BJ (cell line): ENCODE results near the gene MRPL9. TPM values are rescaled to one million over a fixed set of nuclear protein-coding genes. Genes with fewer than 3 reads are reported as not detected.

Experiments
- CTCF ChIA-PET: fragments of 350-600 bp; formaldehyde crosslinking; extraction: SDS; loops from one replicate; lab custom pipeline; 2021; ENCODE audit warnings: antibody characterized with exemption, inconsistent platforms; lab: Yijun Ruan, JAX
- POLR2A ChIA-PET: fragments of 300-600 bp; sonication (Branson Sonifier 250); formaldehyde crosslinking; extraction: SDS; loops from one replicate; lab custom pipeline; 2021; ENCODE audit warnings: antibody characterized with exemption; lab: Charles Lee
- DNase-seq: peaks from one replicate; pipeline ENCODE4 v3.0.0-alpha.2; 2011; ENCODE audit warnings: low read depth
- H3K27me3 ChIP-seq: 2 replicates; pipeline ENCODE4 v1.6.0; 2011; ENCODE audit warnings: low read length; ENCODE audit not compliant: control insufficient read depth, insufficient read depth
- H3K36me3 ChIP-seq: 2 replicates; pipeline ENCODE4 v1.5.1; 2011; ENCODE audit warnings: low read length; ENCODE audit not compliant: control insufficient read depth, insufficient read depth
- H3K4me3 ChIP-seq: 2 replicates; pipeline ENCODE4 v1.5.1; 2011; ENCODE audit warnings: low read depth, mild to moderate bottlenecking, control low read depth, low read length
- CTCF ChIP-seq: IDR thresholded peaks from 2 replicates; pipeline ENCODE4 v1.5.1; 2011; ENCODE audit warnings: low read depth, mild to moderate bottlenecking, control low read depth, inconsistent platforms, low read length, moderate library complexity; ENCODE audit not compliant: insufficient read depth
- polyA plus RNA-seq: library from polyadenylated mRNA; depleted of rRNA; stranded (reverse); fragments of >200 nt; gene quantifications from 2 replicates; pipeline ENCODE4 v1.2.3, GENCODE V29; 2011

Gene MRPL9
- polyA plus RNA-seq, 1 experiment = 89.6 TPM

- H3K4me3 ChIP-seq = no peak overlapping the region
- no peaks in the 10 kb centered on the region for H3K36me3 ChIP-seq
- no peak for TF ChIP-seq CTCF
- ChIA-PET CTCF (interaction anchor here (0.9 to 1.8 kb wide), 2 partner anchors 10 to 99 kb away, joined by 3 to 4 read pairs; partner anchors contain the start of gene TDRKH), POLR2A (no interaction called here)
- H3K27me3 ChIP-seq = peaks cover 32% of the 10 kb centered on the region
- no peak for DNase-seq
These were observed 36.1 kb upstream of the MRPL9 start for GRCh38 chr1:151799179-151800022.

GRCh38 chr1:151798571-151798970 is 35.3 kb upstream of the MRPL9 start:
- H3K36me3 ChIP-seq = no peaks in the 10 kb centered on the region
- no peak for TF ChIP-seq CTCF
- DNase-seq = no peak
- ChIA-PET CTCF (interaction anchor here (0.9 to 1.8 kb wide), 2 partner anchors 9 to 100 kb away, joined by 3 to 4 read pairs; partner anchors contain the start of gene TDRKH), POLR2A (no interaction called here)
- no peak overlapping the region for H3K4me3 ChIP-seq
- H3K27me3 ChIP-seq = peaks cover 26% of the 10 kb centered on the region

GRCh38 chr1:151790940-151791651 is 27.8 kb upstream of the MRPL9 start:
- ChIA-PET CTCF (interaction anchor here (0.6 to 1.9 kb wide), 2 partner anchors 8 to 1387 kb away, joined by 3 to 4 read pairs; no protein-coding TSS in a partner anchor), POLR2A (no interaction called here)
- no peaks in the 10 kb centered on the region for H3K27me3 ChIP-seq
- TF ChIP-seq CTCF = no peak
- H3K4me3 ChIP-seq = peak overlapping the region; percentile 80
- no peaks in the 10 kb centered on the region for H3K36me3 ChIP-seq
- no peak for DNase-seq

- POLR2A ChIA-PET = no interaction called here
- Histone ChIP-seq H3K36me3 (no peaks in the 10 kb centered on the region), H3K27me3 (no peaks in the 10 kb centered on the region), H3K4me3 (peak within 1 kb of the TSS; percentile 80)
- 0 out of 2 replicates have a peak, but pooled peaks have one; percentile 23 for TF ChIP-seq CTCF
- peak; percentile 99 for DNase-seq
- CTCF ChIA-PET = interaction anchor here (0.6 to 1.9 kb wide), 5 partner anchors 9 to 1388 kb away, joined by 3 to 7 read pairs (median 3); no protein-coding TSS in a partner anchor
These were observed 27.0 kb upstream of the MRPL9 start, which contains the start of gene TDRKH for GRCh38 chr1:151790071-151790939. TSS of gene TDRKH (minus strand) at chr1:151790500. CDS start at chr1:151783022, 7,478 bp downstream.
